Measurements from ENCODE around the gene HEXA.

Gene HEXA

DNA sequence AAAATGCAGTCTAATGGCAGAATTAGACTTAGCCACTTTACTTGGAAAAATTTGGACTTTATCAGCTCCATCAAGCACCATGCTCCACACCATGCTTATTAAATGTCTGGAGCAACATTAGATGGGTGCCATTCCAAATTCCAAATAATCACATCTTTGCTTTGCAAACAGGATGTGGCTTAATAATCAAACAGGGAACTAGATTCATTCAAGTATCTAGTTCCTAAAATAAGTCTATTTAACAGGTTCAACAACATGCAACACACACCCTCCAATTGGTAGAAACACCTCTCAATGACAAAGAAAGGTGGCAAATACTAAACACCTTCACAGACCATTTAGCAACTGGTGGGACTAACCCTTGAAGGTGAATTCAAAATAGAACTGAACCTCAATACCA lies 3.5 kb downstream of the HEXA start:
- DNase-seq = no peak

DNA sequence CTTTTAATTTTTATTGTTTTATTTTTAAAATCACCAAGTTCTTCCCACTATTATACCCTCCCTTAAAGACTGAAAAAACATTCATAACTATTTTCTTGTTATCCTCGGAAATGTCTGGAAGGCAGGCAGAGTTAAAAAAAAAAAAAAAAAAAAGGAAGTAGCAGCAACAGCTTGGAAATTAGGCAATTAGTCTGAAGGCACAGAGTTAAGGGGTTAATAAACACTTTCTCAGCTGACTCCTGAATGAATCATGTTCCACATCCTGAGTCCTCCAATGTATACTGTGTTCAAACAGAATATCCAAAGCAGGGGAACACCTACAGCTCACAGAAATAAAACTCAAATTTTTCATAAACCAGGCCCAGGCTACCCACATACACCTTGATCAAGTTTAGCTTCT lies 5.8 kb downstream of the HEXA start:
- DNase-seq = no peak

DNA sequence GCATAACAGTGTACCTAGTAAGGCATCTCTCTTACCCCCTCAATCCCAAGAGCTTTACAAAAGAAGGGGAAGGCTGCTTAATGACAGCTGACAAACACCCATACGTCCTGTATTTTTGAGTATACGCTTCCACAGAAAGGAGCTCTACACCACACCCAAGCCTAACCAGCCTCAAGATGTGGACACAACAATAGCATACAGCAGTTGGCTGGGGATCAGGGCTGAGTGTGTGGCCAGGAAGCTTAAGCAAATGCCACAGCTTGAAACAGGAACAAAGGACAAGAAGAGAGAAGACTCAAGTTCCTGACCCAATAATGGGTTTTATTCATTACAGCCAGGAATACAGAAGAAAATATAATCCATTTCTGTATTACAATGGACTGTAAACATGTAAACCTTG lies 6.9 kb downstream of the HEXA start:
- DNase-seq = no peak

DNA sequence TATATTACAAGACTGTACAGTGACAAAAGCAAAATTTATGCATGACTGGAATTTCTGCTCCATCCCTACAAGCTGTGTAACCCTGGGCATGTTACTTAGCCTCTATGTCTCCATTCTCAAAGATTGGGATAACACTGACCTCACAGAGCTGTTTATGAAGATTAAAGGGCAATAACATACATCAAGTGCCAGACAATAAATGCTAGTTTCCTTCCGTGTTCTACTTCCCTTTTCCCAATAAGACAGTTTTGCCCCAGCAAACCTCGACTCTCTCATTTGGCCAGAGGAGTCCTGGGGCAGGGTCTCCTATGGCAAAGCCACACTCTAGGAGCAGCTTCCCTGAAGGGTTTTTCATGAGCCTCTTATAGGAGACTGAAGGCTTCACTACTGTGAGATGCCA lies 7.5 kb downstream of the HEXA start:
- no peak for DNase-seq

DNA sequence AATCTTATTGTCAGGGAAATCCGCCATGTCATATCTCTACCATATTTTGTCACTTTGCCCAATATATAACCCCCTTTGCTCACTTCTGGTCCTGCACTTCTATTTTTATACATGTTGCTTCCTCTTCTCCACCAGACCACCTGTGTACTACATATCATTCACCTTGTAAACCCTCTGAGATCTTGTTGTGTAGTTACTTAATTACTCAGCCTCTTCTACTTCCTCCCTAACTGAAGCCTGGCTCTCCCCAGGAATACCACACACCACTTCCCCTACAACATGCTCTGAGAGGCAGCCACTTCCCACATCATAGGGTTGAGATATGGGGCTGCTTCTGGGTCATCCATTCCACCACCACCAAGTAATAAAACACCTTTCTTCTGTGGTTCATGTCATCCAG lies 10.0 kb downstream of the HEXA start:
- DNase-seq = no peak

DNA sequence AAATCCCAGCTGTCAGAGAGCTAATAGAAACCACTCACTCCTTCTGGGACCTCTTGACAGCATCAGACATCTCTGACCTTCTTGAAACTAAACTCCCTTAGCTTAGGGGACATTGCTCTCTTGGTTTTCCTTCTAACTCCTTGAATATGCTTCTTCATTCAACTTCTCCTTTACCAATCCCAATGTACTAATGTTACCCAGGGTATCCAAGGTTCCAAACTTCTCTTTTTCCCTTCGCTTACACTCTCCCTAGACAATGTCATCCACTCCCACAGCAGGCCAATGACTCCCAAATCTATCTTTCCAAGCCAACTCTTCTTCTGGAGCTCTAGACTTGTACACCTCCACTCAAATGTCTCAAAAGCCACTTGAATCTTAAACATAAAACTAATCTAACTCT lies 14.6 kb downstream of the HEXA start:
- DNase-seq = no peak

DNA sequence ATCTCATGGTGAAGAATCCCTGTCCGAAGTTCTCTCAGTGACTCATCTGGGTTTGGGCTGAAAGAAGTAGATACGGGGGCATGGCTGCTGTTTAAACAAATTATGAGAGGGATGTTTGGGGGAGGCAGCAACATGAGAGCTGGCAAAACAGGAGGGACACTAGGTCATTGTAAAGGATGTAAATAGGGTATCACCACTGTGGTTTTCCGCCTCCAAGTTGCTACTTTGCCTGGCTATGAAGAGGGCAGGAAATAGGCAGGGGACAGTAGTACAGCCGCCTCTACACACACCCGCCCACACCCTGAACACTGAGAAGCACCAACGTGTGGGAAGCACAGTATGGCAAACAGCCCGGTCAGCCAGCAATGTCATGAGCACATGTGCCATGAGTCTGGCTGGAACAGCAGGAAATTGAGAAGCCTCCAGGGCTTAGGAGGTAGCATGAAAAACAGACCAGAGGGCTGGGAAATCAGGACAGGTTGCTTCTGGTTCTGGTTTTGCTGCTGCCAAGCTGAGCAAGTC lies 17.1 kb downstream of the HEXA start:
- DNase-seq = no peak

DNA sequence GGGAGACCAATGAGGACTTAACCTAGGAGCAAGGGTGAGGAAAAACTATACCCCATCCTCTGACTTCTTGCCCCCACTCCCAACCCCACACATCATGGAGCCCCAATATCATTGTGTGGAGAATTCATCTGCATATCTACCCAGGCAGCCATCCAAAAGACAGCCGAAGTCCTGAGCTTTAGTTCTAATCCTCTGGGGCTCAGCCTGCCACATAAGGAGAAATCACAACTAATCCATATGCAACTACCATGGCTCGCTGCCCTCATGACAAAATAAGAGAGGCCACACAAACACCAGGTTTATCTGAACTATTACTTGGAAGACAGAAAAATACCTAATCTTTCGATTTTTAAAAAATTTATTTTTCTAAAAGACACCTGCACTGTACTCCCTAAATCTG lies 17.7 kb downstream of the HEXA start:
- DNase-seq = no peak

DNA sequence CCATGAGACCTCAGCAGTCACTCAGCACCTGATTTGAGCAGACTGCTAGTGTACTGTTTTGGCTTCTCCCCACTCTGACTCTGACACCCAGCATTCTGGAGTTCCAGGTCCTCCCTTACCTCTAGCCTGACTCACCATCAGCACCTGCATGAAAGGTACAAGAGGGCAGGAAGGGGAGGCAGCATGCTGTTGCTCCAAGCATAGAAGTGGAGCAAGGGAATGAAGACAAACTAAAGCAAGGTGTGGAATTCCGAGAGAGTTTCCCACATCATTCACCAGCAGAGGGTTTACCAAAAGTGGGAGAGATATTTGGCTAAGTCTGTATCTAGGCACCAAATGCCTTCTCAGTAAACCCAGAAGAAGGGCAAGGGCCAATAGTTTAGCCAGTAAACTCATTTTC lies 21.3 kb downstream of the HEXA start:
- DNase-seq = no peak

DNA sequence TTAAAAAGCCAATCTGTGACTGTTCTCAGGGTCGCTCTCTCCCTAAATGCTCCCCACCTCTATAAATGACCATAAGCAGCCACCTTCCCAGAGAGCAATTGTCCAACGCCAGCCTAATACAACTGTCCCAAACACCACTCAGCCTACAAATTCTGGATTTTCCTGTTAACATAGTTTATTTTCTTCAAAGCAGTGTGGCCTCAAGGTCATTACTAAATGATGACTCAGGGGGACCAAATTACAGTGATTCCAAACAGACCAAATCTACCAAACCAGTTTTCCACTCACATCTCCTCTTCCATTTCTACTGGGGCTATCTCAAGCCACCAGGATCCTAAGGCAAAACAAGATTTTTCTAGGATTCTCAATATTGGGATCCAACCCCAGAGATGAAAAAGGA lies 22.5 kb downstream of the HEXA start:
- DNase-seq = no peak

DNA sequence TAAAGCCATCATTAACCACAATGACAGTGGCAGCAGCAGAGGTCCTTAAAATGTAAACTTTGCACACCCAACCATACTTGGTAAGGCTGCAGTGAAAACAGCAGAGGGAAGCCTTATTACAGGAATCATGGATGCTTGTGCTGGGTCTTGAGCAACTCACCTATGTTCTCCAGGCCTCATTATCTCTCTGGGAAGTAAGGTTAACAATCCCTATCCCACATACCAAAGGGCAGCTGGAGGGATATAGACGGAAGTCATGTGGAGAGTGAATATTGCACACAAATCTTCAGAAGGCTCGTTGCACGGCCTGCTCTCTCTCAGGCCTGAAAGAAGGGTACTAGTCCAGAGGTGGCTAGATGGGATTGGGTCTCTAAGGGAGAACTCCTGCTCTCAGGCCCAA lies 30.0 kb downstream of the HEXA start:
- no peak for DNase-seq

DNA sequence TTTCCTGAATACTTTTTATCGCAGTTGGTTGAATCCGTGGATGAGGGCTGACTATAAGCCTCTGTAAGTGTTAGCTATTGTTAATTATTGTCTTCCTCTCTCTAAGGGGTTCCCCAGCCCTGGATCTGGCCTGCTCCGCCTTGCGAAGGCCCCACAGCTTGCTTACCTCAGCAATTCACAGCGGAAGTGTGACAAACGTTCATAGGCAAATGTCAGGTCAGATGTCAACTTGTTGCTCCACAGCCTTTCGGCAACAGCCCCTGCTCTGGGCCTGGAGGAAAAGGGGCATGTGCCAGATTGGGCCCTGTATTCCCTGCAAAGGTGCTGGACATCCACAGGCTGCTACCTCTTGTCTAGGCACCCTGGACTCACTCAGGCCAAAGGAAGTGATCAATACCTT lies 30.5 kb downstream of the HEXA start:
- no peak for DNase-seq

DNA sequence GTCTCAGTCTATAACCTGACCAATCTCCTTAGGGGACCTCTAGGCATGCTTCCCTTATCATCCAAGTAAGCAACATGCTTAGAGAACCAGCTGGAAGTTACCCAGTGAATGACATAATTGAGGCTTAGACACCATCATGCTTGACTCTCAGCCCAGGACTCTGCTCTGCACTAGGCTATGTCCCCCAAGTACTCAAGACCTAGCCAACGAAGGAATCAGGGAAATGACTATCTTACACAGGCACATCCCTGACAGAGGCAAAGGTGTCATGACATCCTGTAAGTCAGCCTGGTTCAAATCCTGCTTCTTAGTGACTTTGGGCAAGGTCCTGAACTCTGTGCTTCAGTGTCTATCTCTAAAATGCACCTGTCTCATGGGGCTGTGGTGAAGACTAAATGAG lies 31.2 kb downstream of the HEXA start:
- DNase-seq = no peak

DNA sequence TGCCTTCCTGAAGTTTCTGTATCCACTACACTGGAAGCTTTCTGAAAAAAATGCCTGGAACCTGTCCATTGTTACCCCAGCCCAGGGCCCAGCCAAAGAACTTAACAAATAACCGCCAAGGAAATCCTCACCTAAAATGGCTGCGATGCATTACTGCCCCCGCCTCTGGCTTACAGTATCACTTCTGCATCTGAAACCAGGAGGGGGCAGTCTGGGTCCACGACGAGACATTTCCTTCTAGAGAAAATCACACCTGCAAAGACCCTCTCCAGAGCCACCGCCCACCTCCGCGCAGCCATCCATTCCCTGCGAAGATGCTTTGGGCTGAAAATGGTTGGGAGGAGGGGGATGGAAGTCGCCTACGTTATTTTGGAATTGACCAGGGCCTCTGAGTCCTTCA lies 33.4 kb downstream of the HEXA start:
- DNase-seq = no peak

DNA sequence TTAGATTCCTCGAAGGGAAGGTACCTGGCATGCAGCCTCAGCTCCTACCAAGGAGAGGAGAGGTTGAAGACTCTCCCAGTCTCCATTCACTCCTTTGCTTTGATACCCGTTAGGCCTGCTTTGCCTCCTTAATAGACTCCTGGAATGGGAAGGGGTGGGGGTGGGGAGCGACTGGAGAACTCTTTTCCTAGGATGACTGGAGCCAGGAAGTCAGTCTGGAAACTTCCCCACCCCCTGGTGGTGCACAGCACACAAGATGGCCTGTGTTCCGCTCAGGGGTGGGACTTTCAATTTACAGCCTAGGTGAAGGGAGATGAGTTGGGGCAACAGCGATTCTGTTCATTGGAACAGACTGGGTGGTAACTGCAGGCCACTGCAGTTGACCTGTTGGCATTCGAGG lies 34.5 kb downstream of the HEXA start:
- DNase-seq = no peak

DNA sequence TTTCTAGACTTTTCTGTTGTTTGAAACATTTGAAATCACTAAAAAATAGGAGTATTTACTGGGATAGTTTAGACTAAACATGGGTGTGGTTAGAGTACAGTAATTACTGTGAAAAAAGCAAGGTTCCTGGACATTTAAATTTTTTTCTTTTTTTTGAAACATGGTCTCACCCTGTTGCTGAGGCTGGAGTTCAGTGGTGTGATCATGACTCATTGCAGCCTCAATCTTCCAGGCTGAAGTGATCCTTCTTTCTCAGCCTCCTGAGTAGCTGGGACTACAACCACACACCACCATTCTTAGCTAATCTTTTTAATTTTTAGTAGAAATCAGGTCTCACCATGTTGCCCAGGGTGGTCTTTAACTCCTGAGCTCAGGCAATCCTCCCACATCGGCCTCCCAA lies 35.4 kb downstream of the HEXA start:
- no peak for DNase-seq

DNA sequence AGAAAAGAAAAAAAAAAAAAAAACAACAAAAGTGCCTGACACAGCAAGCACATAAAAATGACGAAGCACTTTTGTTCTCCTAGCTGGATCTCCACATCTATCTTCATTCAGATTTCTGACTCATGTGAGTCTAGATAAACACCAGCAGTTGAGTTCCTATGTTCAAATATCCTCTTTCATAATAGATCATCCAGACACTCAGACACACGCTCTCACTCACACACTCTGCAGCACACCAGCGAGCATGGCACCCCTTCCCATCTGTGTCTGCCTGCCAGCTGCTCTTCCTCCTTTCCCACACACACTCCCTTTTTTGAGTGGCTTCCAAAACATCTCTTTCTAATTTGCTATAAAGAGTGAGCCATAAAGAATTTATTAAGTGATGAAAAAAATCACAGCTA lies 36.0 kb downstream of the HEXA start:
- DNase-seq = no peak

DNA sequence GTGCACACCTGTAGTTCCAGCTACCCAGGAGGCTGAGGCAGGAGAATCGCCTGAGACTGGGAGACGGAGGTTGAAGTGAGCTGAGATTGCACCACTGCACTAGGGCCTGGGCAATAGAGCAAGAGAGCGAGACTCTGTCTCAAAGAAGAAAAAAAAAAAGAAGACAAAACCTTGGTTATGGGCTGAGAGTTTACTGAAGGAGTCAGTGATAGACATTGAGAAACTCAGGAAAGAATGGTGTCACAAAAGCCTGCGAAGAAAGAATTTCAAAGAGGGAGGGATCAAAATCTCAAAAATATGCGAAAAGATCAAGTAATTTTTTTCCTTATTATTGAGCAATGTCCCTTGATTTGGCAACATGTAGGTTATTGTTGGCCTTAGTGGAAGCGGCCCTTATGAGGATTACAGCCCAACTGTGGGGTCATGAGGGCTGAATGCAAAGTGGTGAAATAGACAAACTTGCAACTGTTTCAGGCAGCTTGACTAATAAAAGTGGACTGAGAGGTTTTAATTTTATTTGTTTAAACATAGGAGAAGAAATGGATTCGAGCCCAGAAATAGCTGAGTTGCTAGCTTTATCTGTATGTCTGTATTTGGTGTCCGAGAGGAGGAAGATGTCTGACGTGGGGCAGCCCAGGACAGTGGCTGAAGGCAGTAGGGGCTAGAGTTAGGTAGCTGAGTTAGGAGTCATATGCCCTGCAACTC lies 37.0 kb downstream of the HEXA start:
- no peak for DNase-seq

DNA sequence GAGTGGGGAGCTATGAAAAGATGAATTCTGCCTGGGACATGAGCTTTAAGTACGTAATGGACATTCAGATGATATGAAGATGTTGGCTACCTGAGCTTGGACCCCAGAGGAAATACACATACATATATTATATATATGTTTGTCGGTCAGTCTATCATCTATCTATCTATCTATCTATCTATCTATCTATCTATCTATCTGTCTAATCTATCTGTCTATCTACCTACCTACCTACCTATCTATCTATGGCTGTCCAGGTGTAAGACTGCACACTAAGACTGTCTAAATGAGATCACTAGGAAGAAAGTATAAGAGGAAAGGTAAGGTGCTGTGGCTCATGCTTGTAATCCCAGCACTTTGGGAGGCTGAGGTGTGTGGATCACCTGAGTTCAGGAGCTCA lies 37.7 kb downstream of the HEXA start:
- DNase-seq = no peak

DNA sequence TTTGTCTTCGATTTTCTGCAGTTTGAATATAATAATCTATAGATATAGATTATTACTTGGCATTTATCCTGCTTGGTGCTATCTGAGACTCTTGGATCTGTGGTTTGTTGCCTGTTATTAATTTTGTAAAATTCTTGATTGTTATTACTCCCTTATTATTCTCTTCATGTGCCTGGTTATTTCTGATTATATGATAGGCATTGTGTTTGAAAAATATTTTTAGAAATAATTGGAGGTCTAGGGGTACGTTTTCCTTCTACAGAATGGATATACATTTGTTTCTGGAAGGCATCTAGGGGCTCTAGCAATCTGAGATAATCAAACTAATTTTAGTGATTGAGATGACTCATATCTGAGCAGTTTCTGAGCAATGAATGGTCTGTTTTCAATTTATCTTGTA lies 41.0 kb downstream of the HEXA start:
- no peak for DNase-seq

DNA sequence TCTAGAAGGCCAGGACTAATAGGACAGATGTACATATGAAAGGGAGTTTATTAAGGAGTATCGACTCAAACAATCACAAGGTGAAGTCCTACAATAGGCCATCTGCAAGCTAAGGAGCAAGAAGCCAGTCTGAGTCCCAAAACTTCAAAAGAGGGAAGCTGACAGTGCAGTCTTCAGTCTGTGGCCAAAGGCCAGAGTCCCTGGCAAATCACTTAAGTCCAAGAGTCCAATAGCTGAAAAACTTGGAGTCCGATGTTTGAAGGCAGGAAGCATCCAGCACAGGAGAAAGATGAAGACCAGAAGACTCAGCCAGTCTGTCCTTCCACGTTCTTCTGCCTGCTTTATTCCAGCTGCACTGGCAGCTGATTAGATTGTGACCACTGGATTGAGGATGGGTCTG lies 44.8 kb downstream of the HEXA start:
- no peak for DNase-seq

DNA sequence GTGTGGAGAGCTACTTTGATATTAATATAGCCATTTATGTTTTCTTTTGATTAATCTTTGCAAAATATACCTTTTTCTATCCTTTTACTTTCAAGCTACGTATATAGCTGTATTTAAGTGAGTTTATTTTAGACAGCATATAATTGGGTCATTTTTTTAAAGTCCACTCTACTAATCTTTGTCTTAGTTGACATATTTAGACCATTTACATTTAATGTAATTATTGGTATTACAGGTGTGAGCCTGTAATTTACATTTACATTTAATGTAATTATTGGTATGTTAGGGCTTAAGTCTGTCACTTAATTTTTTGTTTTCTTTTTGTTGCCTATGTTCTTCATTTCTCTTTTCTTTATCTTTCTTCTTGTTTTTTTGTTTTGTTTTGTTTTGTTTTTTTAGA lies 52.1 kb downstream of the HEXA start:
- DNase-seq = no peak

DNA sequence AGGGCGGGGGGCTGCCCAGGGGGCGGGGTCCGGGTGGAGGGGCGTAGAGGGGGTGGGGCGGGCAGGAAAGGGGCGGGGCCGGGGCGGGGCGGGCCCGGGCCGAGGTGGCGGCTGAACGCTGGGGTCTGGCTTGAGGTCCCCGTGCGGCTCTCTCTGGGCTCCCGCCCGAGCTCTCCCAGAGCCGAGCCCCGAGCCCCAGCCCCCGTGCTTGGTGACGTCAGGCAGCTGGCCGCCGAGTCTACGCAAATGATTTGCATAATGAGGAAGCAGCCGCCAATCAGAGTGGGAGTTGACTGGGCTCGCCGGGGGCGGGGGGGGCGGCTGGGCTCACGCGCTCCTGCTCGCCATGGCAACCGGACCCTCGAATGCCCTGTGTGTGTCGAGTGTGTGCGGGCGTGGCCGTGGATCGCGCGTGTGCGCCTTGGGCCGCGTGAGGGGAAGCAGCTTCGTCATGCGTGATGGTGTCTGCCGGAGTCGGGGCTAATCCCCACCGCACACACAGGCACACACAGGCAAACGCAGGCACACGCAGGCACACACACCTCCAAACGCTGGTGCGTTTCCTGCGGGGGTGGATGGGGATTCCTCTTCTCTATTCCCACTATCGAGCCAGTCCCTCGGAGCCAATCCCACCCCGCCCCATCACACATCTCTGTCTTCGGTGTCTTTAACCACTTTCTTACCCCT lies 55.7 kb downstream of the HEXA start, which contains the start of gene CELF6:
TSS of gene CELF6 (minus strand) at position 173 of the 687 bp plus-strand sequence. CDS start 283 bp downstream, outside the sequence.
- DNase-seq = no peak

DNA sequence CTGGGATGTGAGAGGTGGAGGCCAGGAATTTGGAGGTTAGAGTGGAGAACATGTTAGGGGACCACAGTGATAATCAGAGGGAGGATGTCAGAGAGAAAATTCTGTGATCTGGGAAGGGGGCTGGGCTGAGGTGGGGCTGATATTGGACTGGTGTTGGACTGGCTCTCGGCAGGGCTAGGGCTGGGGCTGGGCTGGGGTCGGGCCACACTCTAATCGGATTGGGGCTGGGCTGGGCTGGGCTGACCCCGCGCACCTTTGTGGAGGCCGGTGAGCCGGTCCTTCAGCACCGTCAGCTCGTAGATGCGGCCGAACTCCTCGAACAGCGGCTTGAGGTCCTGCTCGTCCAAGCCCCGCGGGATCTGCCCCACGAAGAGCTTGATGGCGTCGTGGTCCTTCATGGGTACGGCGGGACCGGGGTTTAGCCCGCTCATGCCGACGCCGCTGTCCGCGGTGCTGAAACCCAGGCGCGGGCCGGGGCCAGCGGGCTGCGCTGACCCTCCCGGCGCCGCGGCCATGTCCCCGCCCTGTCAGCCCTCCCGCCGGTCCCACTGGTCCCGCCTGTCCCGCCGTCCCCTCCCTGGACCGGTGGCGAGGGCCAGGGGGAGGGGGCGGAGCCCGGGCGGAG lies 56.3 kb downstream of the HEXA start:
- no peak for DNase-seq
